Activated T-helper 17 cell treated with anti-CD3 and anti-CD28 coated beads, Interleukin-2, amount 50 U/mL, for 72 hours (primary cell): Measurements from ENCODE around the gene GGT1. TPM values are rescaled to one million over a fixed set of nuclear protein-coding genes. Genes with fewer than 3 reads are reported as not detected.
"Not testable (repeated sequence)": the region's sequence is repeated elsewhere in the genome, so short reads cannot be mapped to it uniquely, and the experiment has no call there.

Source experiments
- ATAC-seq: fragments of 150-1000 bp; cut with Tn5 transposase; replicated peaks from 2 replicates; pipeline ENCODE4 v1.10.0; 2021; ENCODE audit warnings: mild to moderate bottlenecking, moderate library complexity
- H3K27ac Mint-ChIP-seq: one replicate; pipeline ENCODE4 v1.8.0; 2022; ENCODE audit warnings: mixed read lengths
- H3K27me3 Mint-ChIP-seq: one replicate; pipeline ENCODE4 v1.8.0; 2022; ENCODE audit warnings: mixed read lengths
- H3K36me3 Mint-ChIP-seq: one replicate; pipeline ENCODE4 v1.8.0; 2022; ENCODE audit warnings: low read depth, mild to moderate bottlenecking, mixed read lengths
- H3K4me1 Mint-ChIP-seq: one replicate; pipeline ENCODE4 v1.8.0; 2022; ENCODE audit warnings: mixed read lengths
- H3K4me3 Mint-ChIP-seq: one replicate; pipeline ENCODE4 v1.8.0; 2022; ENCODE audit warnings: mild to moderate bottlenecking, mixed read lengths
- H3K9me3 Mint-ChIP-seq: one replicate; pipeline ENCODE4 v1.8.0; 2022; ENCODE audit warnings: mixed read lengths
- total RNA-seq, 2 donors: library from RNA; stranded (reverse); gene quantifications; one replicate each; pipeline ENCODE4 v1.2.3, GENCODE V29; 2022

The GGT1 gene
- total RNA-seq, 2 donors from 2014 or later = 82.4 to 122 TPM

GRCh38 chr22:24589518-24590030 is 13.4 kb upstream of the GGT1 start:
- no peaks in the 10 kb centered on the region for H3K4me1 Mint-ChIP-seq
- no peak overlapping the region for H3K4me3 Mint-ChIP-seq
- H3K27ac Mint-ChIP-seq = no peak overlapping the region
- H3K36me3 Mint-ChIP-seq = no peaks in the 10 kb centered on the region
- no peaks in the 10 kb centered on the region for H3K9me3 Mint-ChIP-seq
- ATAC-seq = no peak
- H3K27me3 Mint-ChIP-seq = no peaks in the 10 kb centered on the region

GRCh38 chr22:24590596-24591173 is 12.3 kb upstream of the GGT1 start:
- H3K27me3 Mint-ChIP-seq = no peaks in the 10 kb centered on the region
- no peak overlapping the region for H3K4me3 Mint-ChIP-seq
- no peak overlapping the region for H3K27ac Mint-ChIP-seq
- no peaks in the 10 kb centered on the region for H3K36me3 Mint-ChIP-seq
- no peak for ATAC-seq
- no peaks in the 10 kb centered on the region for H3K4me1 Mint-ChIP-seq
- H3K9me3 Mint-ChIP-seq = no peaks in the 10 kb centered on the region

GRCh38 chr22:24591286-24591830 is 11.6 kb upstream of the GGT1 start:
- Mint-ChIP-seq H3K4me3 (no peak overlapping the region), H3K27ac (no peak overlapping the region), H3K27me3 (no peaks in the 10 kb centered on the region), H3K36me3 (no peaks in the 10 kb centered on the region), H3K9me3 (no peaks in the 10 kb centered on the region), H3K4me1 (no peaks in the 10 kb centered on the region)
- no peak for ATAC-seq

GRCh38 chr22:24592058-24592850 is 10.7 kb upstream of the GGT1 start:
- no peaks in the 10 kb centered on the region for H3K27me3 Mint-ChIP-seq
- H3K9me3 Mint-ChIP-seq = no peaks in the 10 kb centered on the region
- peak overlapping the region; percentile 74 for H3K4me3 Mint-ChIP-seq
- H3K4me1 Mint-ChIP-seq = no peaks in the 10 kb centered on the region
- no peaks in the 10 kb centered on the region for H3K36me3 Mint-ChIP-seq
- no peak overlapping the region for H3K27ac Mint-ChIP-seq
- ATAC-seq = peak; percentile 5

- peak within 1 kb of the TSS; percentile 74 for H3K4me3 Mint-ChIP-seq
- H3K27me3 Mint-ChIP-seq = no peaks in the 10 kb centered on the region
- H3K4me1 Mint-ChIP-seq = no peaks in the 10 kb centered on the region
- H3K36me3 Mint-ChIP-seq = no peaks in the 10 kb centered on the region
- peak; percentile 88 for ATAC-seq
- H3K27ac Mint-ChIP-seq = no peak within 1 kb of the TSS
- H3K9me3 Mint-ChIP-seq = no peaks in the 10 kb centered on the region
Measured at GRCh38 chr22:24592851-24593558, 10.0 kb upstream of the GGT1 start, which contains the start of gene LRRC75B. Gene LRRC75B, minus strand, starts transcription at chr22:24593073. Its CDS starts 34 bp downstream, at chr22:24593039.

GRCh38 chr22:24593559-24593835 is 9.5 kb upstream of the GGT1 start:
- ATAC-seq, H3K36me3 Mint-ChIP-seq, H3K27me3 Mint-ChIP-seq, H3K4me1 Mint-ChIP-seq, H3K27ac Mint-ChIP-seq, H3K9me3 Mint-ChIP-seq: not testable (repeated sequence)
- H3K4me3 Mint-ChIP-seq = peak overlapping the region; percentile 58

- Mint-ChIP-seq H3K27me3 (no peaks in the 10 kb centered on the region), H3K4me3 (peak overlapping the region; percentile 58), H3K4me1 (no peaks in the 10 kb centered on the region)
Measured at GRCh38 chr22:24593836-24594568, 9.0 kb upstream of the GGT1 start.

GRCh38 chr22:24594569-24595120 is 8.3 kb upstream of the GGT1 start:
- no peak overlapping the region for H3K4me3 Mint-ChIP-seq
- H3K27ac Mint-ChIP-seq = no peak overlapping the region
- no peaks in the 10 kb centered on the region for H3K4me1 Mint-ChIP-seq
- no peaks in the 10 kb centered on the region for H3K9me3 Mint-ChIP-seq
- no peak for ATAC-seq
- no peaks in the 10 kb centered on the region for H3K36me3 Mint-ChIP-seq
- H3K27me3 Mint-ChIP-seq = no peaks in the 10 kb centered on the region

More at GRCh38 chr22:24593836-24594568, 9.0 kb upstream of the GGT1 start:
- Mint-ChIP-seq H3K9me3 (no peaks in the 10 kb centered on the region), H3K36me3 (no peaks in the 10 kb centered on the region), H3K27ac (no peak overlapping the region)
- no peak for ATAC-seq

- Mint-ChIP-seq H3K9me3 (no peaks in the 10 kb centered on the region), H3K27ac (no peak overlapping the region), H3K27me3 (no peaks in the 10 kb centered on the region), H3K4me1 (no peaks in the 10 kb centered on the region), H3K4me3 (no peak overlapping the region), H3K36me3 (no peaks in the 10 kb centered on the region)
- no peak for ATAC-seq
Measured at GRCh38 chr22:24595228-24595627, 7.8 kb upstream of the GGT1 start.

GRCh38 chr22:24595863-24596262 is 7.1 kb upstream of the GGT1 start:
- no peaks in the 10 kb centered on the region for H3K4me1 Mint-ChIP-seq
- no peaks in the 10 kb centered on the region for H3K9me3 Mint-ChIP-seq
- H3K36me3 Mint-ChIP-seq = no peaks in the 10 kb centered on the region
- H3K27ac Mint-ChIP-seq = no peak overlapping the region
- ATAC-seq = no peak
- no peak overlapping the region for H3K4me3 Mint-ChIP-seq
- H3K27me3 Mint-ChIP-seq = no peaks in the 10 kb centered on the region

- H3K4me1 Mint-ChIP-seq, H3K4me3 Mint-ChIP-seq, H3K27me3 Mint-ChIP-seq, H3K27ac Mint-ChIP-seq, H3K36me3 Mint-ChIP-seq, H3K9me3 Mint-ChIP-seq, ATAC-seq: not testable (repeated sequence)
Measured at GRCh38 chr22:24597076-24597475, 5.9 kb upstream of the GGT1 start.

- peak overlapping the region; percentile 39 for H3K27ac Mint-ChIP-seq
Measured at GRCh38 chr22:24599514-24599913, 3.5 kb upstream of the GGT1 start.

GRCh38 chr22:24599958-24600715 is 2.9 kb upstream of the GGT1 start:
- peak overlapping the region; percentile 39 for H3K27ac Mint-ChIP-seq
- H3K36me3 Mint-ChIP-seq, H3K4me3 Mint-ChIP-seq, H3K27me3 Mint-ChIP-seq, ATAC-seq, H3K9me3 Mint-ChIP-seq, H3K4me1 Mint-ChIP-seq: not testable (repeated sequence)

More at GRCh38 chr22:24599514-24599913, 3.5 kb upstream of the GGT1 start:
- no peak for ATAC-seq
- Mint-ChIP-seq H3K4me3 (no peak overlapping the region), H3K27me3 (no peaks in the 10 kb centered on the region), H3K9me3 (no peaks in the 10 kb centered on the region), H3K4me1 (peaks cover 6% of the 10 kb centered on the region), H3K36me3 (no peaks in the 10 kb centered on the region)
